ENCODE results near the gene MAGI2. TPM values are rescaled to one million over a fixed set of nuclear protein-coding genes. Genes with fewer than 3 reads are reported as not detected.

MAGI2 gene
- total RNA-seq, 2 experiments from 2014 or later = 0.03 to 0.17 TPM

- TF ChIP-seq EZH2phosphoT487 (IDR thresholded peaks at IDR 0.05; ENCODE audit: borderline replicate concordance, low read depth, low read length) (no peak), CTCF (conservative IDR thresholded peaks at IDR 0.05; ENCODE audit: low read length) (no peak)
- BruUV-seq (replicated peaks) = no TSS peak
- POLR2A ChIA-PET = no interaction called here
- H3K9me3 ChIP-seq (ENCODE audit: low read length) = no peaks in the 10 kb centered on the region
- no peak overlapping the region for H3K4me3 ChIP-seq (ENCODE audit: low read depth, low read length, poor library complexity, severe bottlenecking)
- H4K20me1 ChIP-seq (ENCODE audit: insufficient read depth, low read length) = no peaks in the 10 kb centered on the region
- CTCF ChIA-PET (ENCODE audit: unreplicated experiment) = no interaction called here
- H3K4me2 ChIP-seq (ENCODE audit: low read length) = no peak overlapping the region
- DNase-seq (ENCODE audit: low spot score) = no peak
- H3K27ac ChIP-seq (ENCODE audit: low read depth, low read length, poor library complexity, severe bottlenecking) = no peak overlapping the region
- H3K9me2 ChIP-seq (ENCODE audit: insufficient read depth, low read length) = no peaks in the 10 kb centered on the region
- intact Hi-C loops (cut with micrococcal nuclease; ENCODE audit: unreplicated experiment) = no loop called here
- H3K4me1 ChIP-seq (ENCODE audit: insufficient read depth, low read length, poor library complexity, severe bottlenecking) = no peaks in the 10 kb centered on the region
- no peaks in the 10 kb centered on the region for H3K79me2 ChIP-seq (ENCODE audit: insufficient read depth, low read depth, low read length)
- no peak overlapping the region for H2AFZ ChIP-seq (ENCODE audit: low read length)
- no peaks in the 10 kb centered on the region for H3K36me3 ChIP-seq (ENCODE audit: insufficient read depth, low read length)
Observed at GRCh38 chr7:78562191-78562590, 891.3 kb downstream of the MAGI2 start.

GRCh38 chr7:78558566-78558965 lies 894.9 kb downstream of the MAGI2 start:
- DNase-seq (ENCODE audit: low spot score) = no peak
- CTCF ChIA-PET (ENCODE audit: unreplicated experiment) = no interaction called here
- H3K9me2 ChIP-seq (ENCODE audit: insufficient read depth, low read length) = no peaks in the 10 kb centered on the region
- no peak overlapping the region for H3K4me2 ChIP-seq (ENCODE audit: low read length)
- POLR2A ChIA-PET = interaction anchor here (0.6 to 0.7 kb wide), 2 partner anchors 16 to 761 kb away, joined by 3 to 6 read pairs; no protein-coding TSS in a partner anchor
- intact Hi-C loops (cut with micrococcal nuclease; ENCODE audit: unreplicated experiment) = no loop called here
- no TSS peak for BruUV-seq (replicated peaks)
- no peaks in the 10 kb centered on the region for H3K79me2 ChIP-seq (ENCODE audit: insufficient read depth, low read depth, low read length)
- no peaks in the 10 kb centered on the region for H3K36me3 ChIP-seq (ENCODE audit: insufficient read depth, low read length)
- no peak overlapping the region for H3K4me3 ChIP-seq (ENCODE audit: low read depth, low read length, poor library complexity, severe bottlenecking)
- no peaks in the 10 kb centered on the region for H4K20me1 ChIP-seq (ENCODE audit: insufficient read depth, low read length)
- H3K9me3 ChIP-seq (ENCODE audit: low read length) = no peaks in the 10 kb centered on the region
- no peak overlapping the region for H2AFZ ChIP-seq (ENCODE audit: low read length)
- no peaks in the 10 kb centered on the region for H3K4me1 ChIP-seq (ENCODE audit: insufficient read depth, low read length, poor library complexity, severe bottlenecking)
- TF ChIP-seq CTCF (conservative IDR thresholded peaks at IDR 0.05; ENCODE audit: low read length) (no peak), EZH2phosphoT487 (IDR thresholded peaks at IDR 0.05; ENCODE audit: borderline replicate concordance, low read depth, low read length) (no peak)
- H3K27ac ChIP-seq (ENCODE audit: low read depth, low read length, poor library complexity, severe bottlenecking) = no peak overlapping the region

GRCh38 chr7:78543976-78544375 lies 909.5 kb downstream of the MAGI2 start:
- POLR2A ChIA-PET = no interaction called here
- Histone ChIP-seq H3K36me3 (ENCODE audit: insufficient read depth, low read length) (no peaks in the 10 kb centered on the region), H3K4me1 (ENCODE audit: insufficient read depth, low read length, poor library complexity, severe bottlenecking) (no peaks in the 10 kb centered on the region), H3K27ac (ENCODE audit: low read depth, low read length, poor library complexity, severe bottlenecking) (no peak overlapping the region), H3K9me3 (ENCODE audit: low read length) (no peaks in the 10 kb centered on the region), H2AFZ (ENCODE audit: low read length) (no peak overlapping the region), H3K79me2 (ENCODE audit: insufficient read depth, low read depth, low read length) (no peaks in the 10 kb centered on the region), H4K20me1 (ENCODE audit: insufficient read depth, low read length) (no peaks in the 10 kb centered on the region), H3K4me2 (ENCODE audit: low read length) (no peak overlapping the region), H3K9me2 (ENCODE audit: insufficient read depth, low read length) (no peaks in the 10 kb centered on the region), H3K4me3 (ENCODE audit: low read depth, low read length, poor library complexity, severe bottlenecking) (no peak overlapping the region)
- TF ChIP-seq EZH2phosphoT487 (IDR thresholded peaks at IDR 0.05; ENCODE audit: borderline replicate concordance, low read depth, low read length) (no peak), CTCF (conservative IDR thresholded peaks at IDR 0.05; ENCODE audit: low read length) (no peak)
- intact Hi-C loops (cut with micrococcal nuclease; ENCODE audit: unreplicated experiment) = no loop called here
- DNase-seq (ENCODE audit: low spot score) = no peak
- CTCF ChIA-PET (ENCODE audit: unreplicated experiment) = no interaction called here
- BruUV-seq (replicated peaks) = no TSS peak
